Measurements from ENCODE around the gene CFAP100.

CFAP100 gene

GRCh38 chr3:126348308-126348920 lies 46.3 kb upstream of the CFAP100 start:
- TF ChIP-seq REST (IDR thresholded peaks at IDR 0.05; ENCODE audit: insufficient read depth in 1 of 2, low read depth in 2 of 2, low read length in 2 of 2) (no peak), TAF1 (IDR thresholded peaks at IDR 0.05; ENCODE audit: borderline replicate concordance, insufficient read depth, low read length) (no peak)

- TF ChIP-seq TAF1 (IDR thresholded peaks at IDR 0.05; ENCODE audit: borderline replicate concordance, insufficient read depth, low read length) (no peak), POLR2AphosphoS5 (IDR thresholded peaks at IDR 0.05; ENCODE audit: low read depth, low read length) (no peak), FOXP2 (optimal IDR thresholded peaks at IDR 0.05; ENCODE audit: borderline replicate concordance, extremely low read depth, extremely low read length, insufficient read depth) (no peak), REST (IDR thresholded peaks at IDR 0.05; ENCODE audit: insufficient read depth in 1 of 2, low read depth in 2 of 2, low read length in 2 of 2) (no peak), SIN3A (IDR thresholded peaks at IDR 0.05; ENCODE audit: borderline replicate concordance, insufficient read depth, low read length) (no peak)
Measured at GRCh38 chr3:126349071-126349470, 45.6 kb upstream of the CFAP100 start.

GRCh38 chr3:126349611-126350501 lies 44.9 kb upstream of the CFAP100 start:
- TF ChIP-seq FOXP2 (optimal IDR thresholded peaks at IDR 0.05; ENCODE audit: borderline replicate concordance, extremely low read depth, extremely low read length, insufficient read depth) (no peak), TAF1 (IDR thresholded peaks at IDR 0.05; ENCODE audit: borderline replicate concordance, insufficient read depth, low read length) (no peak), REST (IDR thresholded peaks at IDR 0.05; ENCODE audit: insufficient read depth in 1 of 2, low read depth in 2 of 2, low read length in 2 of 2) (no peak), POLR2AphosphoS5 (IDR thresholded peaks at IDR 0.05; ENCODE audit: low read depth, low read length) (no peak), SIN3A (IDR thresholded peaks at IDR 0.05; ENCODE audit: borderline replicate concordance, insufficient read depth, low read length) (no peak)

GRCh38 chr3:126350502-126351085 lies 44.1 kb upstream of the CFAP100 start:
- no peak for TF ChIP-seq SIN3A (IDR thresholded peaks at IDR 0.05; ENCODE audit: borderline replicate concordance, insufficient read depth, low read length)
- no peak for TF ChIP-seq FOXP2 (optimal IDR thresholded peaks at IDR 0.05; ENCODE audit: borderline replicate concordance, extremely low read depth, extremely low read length, insufficient read depth)
- TF ChIP-seq TAF1 (IDR thresholded peaks at IDR 0.05; ENCODE audit: borderline replicate concordance, insufficient read depth, low read length), result no peak
- TF ChIP-seq POLR2AphosphoS5 (IDR thresholded peaks at IDR 0.05; ENCODE audit: low read depth, low read length), result no peak
- no peak for TF ChIP-seq REST (IDR thresholded peaks at IDR 0.05; ENCODE audit: insufficient read depth in 1 of 2, low read depth in 2 of 2, low read length in 2 of 2)
